ENCODE results near the gene IL1RAP. TPM values are rescaled to one million over a fixed set of nuclear protein-coding genes. Genes with fewer than 3 reads are reported as not detected.
A peak's percentile ranks its signal among the peaks of the same experiment; 100 is the strongest.
"Not testable (repeated sequence)": the region's sequence is repeated elsewhere in the genome, so short reads cannot be mapped to it uniquely, and the experiment has no call there.

Gene IL1RAP, protein sequence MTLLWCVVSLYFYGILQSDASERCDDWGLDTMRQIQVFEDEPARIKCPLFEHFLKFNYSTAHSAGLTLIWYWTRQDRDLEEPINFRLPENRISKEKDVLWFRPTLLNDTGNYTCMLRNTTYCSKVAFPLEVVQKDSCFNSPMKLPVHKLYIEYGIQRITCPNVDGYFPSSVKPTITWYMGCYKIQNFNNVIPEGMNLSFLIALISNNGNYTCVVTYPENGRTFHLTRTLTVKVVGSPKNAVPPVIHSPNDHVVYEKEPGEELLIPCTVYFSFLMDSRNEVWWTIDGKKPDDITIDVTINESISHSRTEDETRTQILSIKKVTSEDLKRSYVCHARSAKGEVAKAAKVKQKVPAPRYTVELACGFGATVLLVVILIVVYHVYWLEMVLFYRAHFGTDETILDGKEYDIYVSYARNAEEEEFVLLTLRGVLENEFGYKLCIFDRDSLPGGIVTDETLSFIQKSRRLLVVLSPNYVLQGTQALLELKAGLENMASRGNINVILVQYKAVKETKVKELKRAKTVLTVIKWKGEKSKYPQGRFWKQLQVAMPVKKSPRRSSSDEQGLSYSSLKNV
- total RNA-seq: 10 to 100 TPM; 19.5 to 28.8 TPM

DNA sequence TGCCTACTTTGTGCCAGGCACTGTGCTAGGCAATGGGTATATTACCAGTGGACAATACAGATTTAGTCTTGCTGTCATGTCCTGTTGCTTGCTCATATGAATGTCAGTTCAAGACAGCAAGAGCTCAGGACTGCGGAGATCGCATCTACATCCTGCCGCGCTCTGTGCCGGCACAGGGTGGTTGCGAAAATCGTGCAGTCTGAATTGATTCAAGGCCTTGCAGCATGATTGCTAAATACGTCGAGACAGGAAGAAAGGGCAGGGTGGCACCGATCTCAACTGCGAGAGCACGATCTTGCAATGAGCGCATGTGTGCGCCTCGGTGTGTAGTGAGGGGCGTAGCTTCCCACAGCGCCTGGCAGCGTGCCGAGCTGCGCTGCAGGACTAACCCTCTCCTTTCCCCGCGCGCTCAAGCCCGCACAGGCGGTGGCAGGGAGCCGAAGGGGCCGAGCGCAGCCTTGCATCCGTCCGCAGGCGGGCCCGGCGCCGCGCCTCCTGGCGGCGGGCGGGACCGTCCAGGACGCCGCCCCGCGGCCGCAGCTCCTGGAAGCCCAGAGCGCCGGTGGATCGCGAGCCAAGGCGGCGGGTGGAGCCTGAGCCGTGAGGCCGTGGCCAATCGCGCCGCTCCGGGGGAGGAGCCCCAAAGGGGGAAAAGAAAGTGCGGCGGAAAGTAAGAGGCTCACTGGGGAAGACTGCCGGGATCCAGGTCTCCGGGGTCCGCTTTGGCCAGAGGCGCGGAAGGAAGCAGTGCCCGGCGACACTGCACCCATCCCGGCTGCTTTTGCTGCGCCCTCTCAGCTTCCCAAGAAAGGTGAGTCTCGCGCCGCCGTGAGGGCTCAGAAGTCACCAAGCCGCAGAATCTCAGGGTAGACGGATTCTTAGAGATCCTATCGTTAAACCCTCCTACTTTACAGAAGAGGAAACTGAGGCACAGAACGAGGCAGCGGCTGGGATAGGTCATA is at the start of gene IL1RAP:
Gene IL1RAP, plus strand, starts transcription at position 677 of the 962 bp plus-strand sequence. CDS start 50,205 bp downstream, outside the sequence.
- H3K27ac Mint-ChIP-seq: peak within 1 kb of the TSS; percentile 71 to 91
- H3K36me3 Mint-ChIP-seq: peaks cover 6% of the 10 kb centered on the region
- H3K9me3 Mint-ChIP-seq: no peaks in the 10 kb centered on the region
- H3K4me1 Mint-ChIP-seq (ENCODE audit: low read depth in 2 of 2): peaks cover 35 to 43% of the 10 kb centered on the region in 2 donors
- ATAC-seq (peak; percentile 96 to 97), DNase-seq (ENCODE audit: low spot score) (peak; percentile 95)
- H3K4me3 Mint-ChIP-seq: peak within 1 kb of the TSS; percentile 85
- peaks cover 8 to 10% of the 10 kb centered on the region in 2 donors for H3K27me3 Mint-ChIP-seq

DNA sequence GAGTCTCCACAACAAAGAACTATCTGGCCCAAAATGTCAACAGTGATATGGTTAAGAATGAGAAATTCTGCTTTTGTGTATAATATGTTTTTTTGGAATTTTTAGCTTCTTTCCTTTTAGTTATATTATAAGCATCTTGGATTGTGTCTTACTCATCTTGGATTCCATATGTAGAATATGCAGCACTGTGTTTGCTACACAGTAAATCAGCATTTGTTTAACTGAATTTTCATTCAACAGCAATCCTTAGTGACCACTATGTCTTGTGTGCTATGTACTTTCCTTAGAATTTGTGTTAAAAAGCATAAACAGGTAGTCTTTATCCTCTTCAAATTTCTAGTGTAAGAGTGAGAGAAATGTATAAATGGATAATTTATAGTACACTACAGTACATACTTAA is 46.0 kb upstream of the IL1RAP start:
- H3K36me3 Mint-ChIP-seq: peaks cover 9% of the 10 kb centered on the region
- no peak overlapping the region for H3K27ac Mint-ChIP-seq
- H3K4me1 Mint-ChIP-seq (ENCODE audit: low read depth in 2 of 2): no peaks in the 10 kb centered on the region
- DNase-seq (ENCODE audit: low spot score) (no peak), ATAC-seq (no peak)
- H3K4me3 Mint-ChIP-seq: no peak overlapping the region
- no peaks in the 10 kb centered on the region for H3K9me3 Mint-ChIP-seq
- H3K27me3 Mint-ChIP-seq: peaks cover 3 to 23% of the 10 kb centered on the region in 2 donors

DNA sequence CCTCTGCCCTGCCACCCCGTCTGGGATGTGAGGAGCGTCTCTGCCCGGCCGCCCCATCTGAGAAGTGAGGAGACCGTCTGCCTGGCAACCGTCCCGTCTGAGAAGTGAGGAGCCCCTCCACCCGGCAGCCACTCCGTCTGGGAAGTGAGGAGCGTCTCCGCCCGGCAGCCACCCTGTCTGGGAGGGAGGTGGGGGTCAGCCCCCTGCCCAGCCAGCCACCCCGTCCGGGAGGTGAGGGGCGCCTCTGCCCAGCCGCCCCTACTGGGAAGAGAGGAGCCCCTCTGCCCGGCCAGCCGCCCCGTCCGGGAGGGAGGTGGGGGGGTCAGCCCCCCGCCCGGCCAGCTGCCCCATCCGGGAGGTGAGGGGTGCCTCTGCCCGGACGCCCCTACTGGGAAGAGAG is 40.6 kb upstream of the IL1RAP start:
- DNase-seq (ENCODE audit: low spot score); H3K27ac Mint-ChIP-seq; H3K4me1 Mint-ChIP-seq (ENCODE audit: low read depth in 2 of 2); H3K36me3 Mint-ChIP-seq; H3K4me3 Mint-ChIP-seq; H3K9me3 Mint-ChIP-seq; ATAC-seq: not testable (repeated sequence)
- peaks cover 2 to 31% of the 10 kb centered on the region in 2 donors for H3K27me3 Mint-ChIP-seq

DNA sequence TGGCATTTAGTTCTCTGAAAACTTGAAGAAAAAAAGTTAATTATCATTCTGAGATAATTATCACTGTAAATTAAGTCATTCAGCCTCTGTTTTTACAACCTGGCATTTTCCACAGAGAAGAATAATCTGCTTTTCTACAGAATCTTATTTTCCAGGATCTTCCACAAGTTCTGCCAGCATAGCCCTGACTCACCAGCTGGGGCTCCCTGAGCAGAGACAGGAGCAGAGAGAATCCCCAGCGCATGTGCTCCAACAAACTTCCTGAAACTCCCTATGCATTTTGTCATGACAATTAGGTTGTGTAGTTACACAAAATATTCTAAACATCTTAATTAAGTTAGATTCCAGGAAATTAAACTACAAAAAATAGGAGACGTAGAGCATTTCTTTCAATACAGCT is 32.1 kb upstream of the IL1RAP start:
- Mint-ChIP-seq H3K4me1 (ENCODE audit: low read depth in 2 of 2) (no peaks in the 10 kb centered on the region), H3K27ac (no peak overlapping the region), H3K9me3 (peaks cover 3% of the 10 kb centered on the region), H3K36me3 (no peaks in the 10 kb centered on the region), H3K4me3 (no peak overlapping the region), H3K27me3 (peaks cover 7 to 46% of the 10 kb centered on the region in 2 donors)
- DNase-seq (ENCODE audit: low spot score) (no peak), ATAC-seq (no peak)

DNA sequence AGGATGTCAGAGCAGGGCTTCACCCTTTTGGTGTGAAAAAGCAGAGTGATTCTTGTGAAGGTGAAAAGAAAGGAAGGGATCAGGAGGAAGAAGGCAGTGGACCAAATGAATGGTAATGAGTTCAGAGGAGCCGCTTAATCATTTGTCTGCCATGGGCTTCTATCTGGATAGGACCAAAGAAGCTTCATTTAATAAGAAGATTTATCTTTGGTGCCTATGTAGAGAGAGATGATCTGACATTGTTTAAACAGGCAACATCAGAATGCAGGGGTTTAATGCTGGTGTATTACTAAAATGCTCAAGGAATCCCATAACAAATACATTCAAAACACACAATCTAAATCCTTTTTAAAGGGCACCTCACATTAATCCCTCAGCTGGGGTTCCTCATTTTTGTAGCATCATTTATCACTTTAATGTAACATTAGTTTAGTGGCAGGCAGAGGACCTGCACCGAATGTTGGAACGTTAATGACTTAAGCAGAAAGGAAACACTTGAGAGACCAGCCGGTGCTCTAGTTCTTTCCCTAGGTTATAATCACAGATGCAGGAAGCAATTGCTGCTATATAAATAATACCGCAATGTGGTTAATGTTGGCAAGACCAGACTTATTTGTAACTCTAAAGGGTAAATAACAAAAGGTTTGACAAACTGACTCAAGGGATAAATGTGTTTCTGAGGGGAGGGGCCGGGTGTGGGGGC is 27.9 kb upstream of the IL1RAP start:
- H3K27ac Mint-ChIP-seq: no peak overlapping the region
- DNase-seq (ENCODE audit: low spot score) (no peak), ATAC-seq (no peak)
- no peaks in the 10 kb centered on the region for H3K4me1 Mint-ChIP-seq (ENCODE audit: low read depth in 2 of 2)
- H3K27me3 Mint-ChIP-seq: peaks cover 16 to 63% of the 10 kb centered on the region in 2 donors
- no peaks in the 10 kb centered on the region for H3K9me3 Mint-ChIP-seq
- no peak overlapping the region for H3K4me3 Mint-ChIP-seq
- no peaks in the 10 kb centered on the region for H3K36me3 Mint-ChIP-seq

DNA sequence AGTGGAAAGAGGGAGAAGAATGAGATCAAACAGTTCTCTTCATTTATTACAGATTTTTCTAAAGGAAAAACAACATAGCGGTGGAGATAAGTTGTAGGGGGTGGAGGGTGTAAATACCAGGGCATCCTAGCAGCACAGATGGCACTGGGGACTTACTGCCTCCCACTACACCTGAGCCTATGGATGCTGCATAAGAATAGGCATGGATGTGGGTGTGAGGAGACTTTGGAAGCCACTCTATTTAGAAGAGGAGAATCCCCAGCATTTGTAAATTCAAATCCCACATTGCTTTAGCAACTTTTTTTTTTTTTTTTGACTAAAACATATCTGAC is 27.4 kb upstream of the IL1RAP start:
- Mint-ChIP-seq H3K27me3 (peaks cover 16 to 67% of the 10 kb centered on the region in 2 donors), H3K4me1 (ENCODE audit: low read depth in 2 of 2) (no peaks in the 10 kb centered on the region)

DNA sequence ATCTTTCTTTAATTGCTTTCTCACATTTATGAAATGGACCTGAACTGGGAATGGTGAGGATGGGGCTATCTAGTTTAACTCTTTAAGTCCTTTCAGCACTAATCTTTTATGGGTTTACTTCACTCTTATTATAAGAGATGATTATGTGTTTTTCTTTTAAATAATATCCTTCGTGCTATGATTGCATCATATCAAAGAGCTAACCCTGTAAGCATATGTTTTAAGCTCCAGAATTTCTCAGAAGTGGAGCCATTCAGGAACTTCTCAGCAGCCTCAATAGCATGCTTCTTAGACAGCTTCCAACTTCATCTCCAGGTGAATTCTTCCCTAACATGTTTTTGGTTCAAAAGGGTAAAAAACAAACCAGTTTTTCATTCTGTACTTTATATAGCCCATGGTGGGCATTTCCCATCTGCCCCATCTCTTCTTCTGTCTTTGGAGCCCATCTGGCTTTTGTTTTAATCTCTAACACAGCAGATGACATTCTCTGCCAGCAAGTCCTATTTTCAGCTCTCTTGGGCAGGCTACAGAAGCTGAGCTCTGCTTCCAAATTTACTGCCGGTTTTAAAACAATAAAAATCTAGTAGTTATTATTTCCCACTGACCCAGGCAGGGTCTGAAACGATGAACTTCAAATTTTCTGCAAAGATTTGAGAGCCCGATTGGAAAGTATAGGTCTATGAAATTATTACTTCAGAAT is 26.8 kb upstream of the IL1RAP start:
- Mint-ChIP-seq H3K9me3 (no peaks in the 10 kb centered on the region), H3K27ac (no peak overlapping the region), H3K36me3 (no peaks in the 10 kb centered on the region), H3K4me1 (ENCODE audit: low read depth in 2 of 2) (no peaks in the 10 kb centered on the region), H3K27me3 (peaks cover 16 to 62% of the 10 kb centered on the region in 2 donors), H3K4me3 (no peak overlapping the region)
- no peak for DNase-seq (ENCODE audit: low spot score)
- ATAC-seq: no peak

More for the DNA sequence above, 27.4 kb upstream of the IL1RAP start:
- ATAC-seq (no peak), DNase-seq (ENCODE audit: low spot score) (no peak)
- Mint-ChIP-seq H3K36me3 (no peaks in the 10 kb centered on the region), H3K4me3 (no peak overlapping the region), H3K9me3 (no peaks in the 10 kb centered on the region), H3K27ac (no peak overlapping the region)

DNA sequence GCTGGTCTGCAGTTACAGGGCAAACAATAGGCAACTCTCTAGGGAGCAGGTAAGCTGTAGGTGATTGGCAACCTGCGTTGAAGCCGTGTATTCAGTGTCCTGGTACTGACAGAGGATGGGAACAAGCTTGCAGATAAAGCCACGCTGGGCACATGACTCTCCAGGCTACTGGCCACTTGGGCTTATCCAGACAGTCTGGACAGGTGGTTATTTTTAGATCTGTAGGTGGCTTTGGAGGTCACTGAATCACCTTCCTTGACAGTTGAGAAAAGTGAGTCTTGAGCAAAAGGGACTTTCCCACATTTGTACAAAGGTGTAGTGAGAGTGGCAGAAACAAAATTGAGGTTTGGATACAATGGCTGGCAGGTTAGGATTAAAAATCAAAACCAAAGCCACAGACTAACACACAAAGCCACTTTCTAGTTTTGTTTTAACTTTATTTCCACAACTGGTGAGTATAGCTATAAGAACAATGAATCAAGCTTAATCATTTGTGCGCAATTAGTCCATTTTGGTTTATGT is 22.3 kb upstream of the IL1RAP start:
- Mint-ChIP-seq H3K4me3 (no peak overlapping the region), H3K4me1 (ENCODE audit: low read depth in 2 of 2) (no peaks in the 10 kb centered on the region), H3K27ac (no peak overlapping the region), H3K27me3 (peaks cover 30 to 81% of the 10 kb centered on the region in 2 donors), H3K9me3 (no peaks in the 10 kb centered on the region), H3K36me3 (no peaks in the 10 kb centered on the region)
- ATAC-seq (peak; percentile 57 to 75), DNase-seq (ENCODE audit: low spot score) (no peak)

DNA sequence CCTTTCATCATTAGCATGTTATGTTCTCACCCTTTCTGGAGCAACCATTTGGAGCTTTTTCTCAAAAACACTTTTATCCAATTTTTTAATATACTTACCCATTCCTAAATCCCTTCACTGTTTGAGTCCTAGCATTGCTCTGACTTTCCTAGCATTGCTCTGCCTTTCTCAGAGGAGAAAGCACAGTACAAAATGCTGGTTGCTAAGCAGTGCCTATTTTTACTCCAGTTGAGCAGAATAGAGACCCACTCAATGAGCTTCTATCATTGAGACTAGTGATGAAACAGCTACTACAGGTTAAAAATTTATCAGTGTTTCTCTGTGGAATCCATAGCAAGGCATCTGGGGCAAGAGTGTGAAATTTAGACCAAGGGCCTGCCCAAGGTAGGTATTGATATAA is 21.8 kb upstream of the IL1RAP start:
- H3K27ac Mint-ChIP-seq: no peak overlapping the region
- no peaks in the 10 kb centered on the region for H3K36me3 Mint-ChIP-seq
- DNase-seq (ENCODE audit: low spot score) (no peak), ATAC-seq (no peak)
- H3K9me3 Mint-ChIP-seq: no peaks in the 10 kb centered on the region
- no peaks in the 10 kb centered on the region for H3K4me1 Mint-ChIP-seq (ENCODE audit: low read depth in 2 of 2)
- no peak overlapping the region for H3K4me3 Mint-ChIP-seq
- H3K27me3 Mint-ChIP-seq: peaks cover 33 to 81% of the 10 kb centered on the region in 2 donors

DNA sequence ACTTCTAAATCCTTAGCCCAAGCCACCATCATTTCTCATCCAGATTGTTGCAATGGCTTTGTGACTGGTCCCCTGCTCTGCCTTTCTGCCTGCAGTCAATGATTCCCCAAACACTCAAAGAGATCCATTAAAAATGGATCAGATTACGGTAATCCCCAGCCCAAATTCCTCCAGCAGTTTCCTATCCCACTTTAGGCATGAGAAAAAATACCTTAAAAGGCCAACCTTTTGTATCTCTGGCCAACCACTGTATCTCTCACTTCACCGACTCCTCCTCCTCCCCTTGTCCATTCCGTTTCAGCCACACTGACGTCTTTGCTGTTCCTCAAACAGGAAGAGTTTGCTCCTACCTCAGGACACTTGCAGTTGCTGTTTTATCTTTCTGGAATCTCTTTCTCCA is 20.9 kb upstream of the IL1RAP start:
- H3K4me3 Mint-ChIP-seq: no peak overlapping the region
- peaks cover 33 to 86% of the 10 kb centered on the region in 2 donors for H3K27me3 Mint-ChIP-seq
- ATAC-seq (no peak), DNase-seq (ENCODE audit: low spot score) (no peak)
- no peak overlapping the region for H3K27ac Mint-ChIP-seq
- H3K36me3 Mint-ChIP-seq: no peaks in the 10 kb centered on the region
- no peaks in the 10 kb centered on the region for H3K9me3 Mint-ChIP-seq
- H3K4me1 Mint-ChIP-seq (ENCODE audit: low read depth in 2 of 2): no peaks in the 10 kb centered on the region

DNA sequence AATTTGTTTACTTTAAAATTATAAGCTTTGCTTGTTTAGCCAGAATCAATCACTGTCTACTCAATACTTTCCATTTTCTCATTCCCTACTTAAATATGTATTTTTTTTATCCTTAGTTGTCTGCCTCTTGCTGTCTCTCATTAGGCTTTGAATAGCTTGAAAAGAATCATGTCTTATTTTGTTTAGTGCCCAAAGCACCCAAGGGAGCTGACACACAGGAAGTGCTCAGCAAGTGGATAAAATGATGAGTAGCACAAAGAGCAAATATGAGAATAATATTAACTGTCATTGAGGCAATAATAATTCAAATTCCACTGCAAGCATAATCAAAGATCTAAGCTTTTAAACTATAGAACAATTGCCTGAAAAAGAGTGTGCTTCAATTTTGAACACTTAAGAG is 19.0 kb upstream of the IL1RAP start:
- no peak for DNase-seq (ENCODE audit: low spot score)
- no peaks in the 10 kb centered on the region for H3K36me3 Mint-ChIP-seq
- no peak for ATAC-seq
- no peak overlapping the region for H3K4me3 Mint-ChIP-seq
- no peaks in the 10 kb centered on the region for H3K9me3 Mint-ChIP-seq
- H3K27ac Mint-ChIP-seq: no peak overlapping the region
- peaks cover 27 to 82% of the 10 kb centered on the region in 2 donors for H3K27me3 Mint-ChIP-seq
- no peaks in the 10 kb centered on the region for H3K4me1 Mint-ChIP-seq (ENCODE audit: low read depth in 2 of 2)

DNA sequence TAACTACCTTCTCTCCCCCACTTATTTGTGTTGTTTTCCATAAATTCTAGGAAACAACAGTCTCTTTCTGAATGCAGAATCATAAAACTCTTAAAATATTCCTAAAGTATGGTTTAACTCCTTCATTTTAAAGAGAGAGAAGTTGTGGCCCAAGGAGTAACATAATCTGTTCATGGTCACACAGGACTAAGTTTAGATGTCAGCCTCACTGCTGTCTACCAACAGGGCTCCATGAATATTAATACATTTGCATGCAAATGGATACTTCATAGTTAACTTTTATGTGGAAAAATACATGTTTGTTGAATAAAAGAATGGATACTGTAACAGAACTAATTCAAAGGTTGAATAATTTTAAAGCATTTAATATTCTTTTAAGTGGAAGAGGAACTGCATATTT is 18.5 kb upstream of the IL1RAP start:
- DNase-seq (ENCODE audit: low spot score) (no peak), ATAC-seq (no peak)
- Mint-ChIP-seq H3K36me3 (no peaks in the 10 kb centered on the region), H3K4me3 (no peak overlapping the region), H3K9me3 (no peaks in the 10 kb centered on the region), H3K27ac (no peak overlapping the region), H3K4me1 (ENCODE audit: low read depth in 2 of 2) (no peaks in the 10 kb centered on the region), H3K27me3 (peaks cover 27 to 83% of the 10 kb centered on the region in 2 donors)

DNA sequence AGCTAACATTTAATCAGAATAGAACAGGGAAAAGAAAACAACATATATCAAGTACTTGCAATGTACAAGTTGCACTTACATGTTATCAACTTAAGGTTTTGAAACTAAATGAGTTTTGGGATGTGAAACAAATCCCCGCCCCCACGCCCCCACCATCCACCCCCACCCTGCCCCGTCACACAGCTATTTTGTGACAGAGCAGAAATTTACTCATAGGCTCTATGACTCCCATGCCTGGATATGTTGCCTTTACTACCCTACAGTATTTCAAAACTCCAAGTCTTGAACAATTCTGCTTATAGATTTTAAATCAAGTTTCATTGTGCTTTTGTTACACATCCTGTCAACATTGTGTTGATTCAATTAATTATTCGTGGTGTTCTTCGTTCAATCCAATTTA is 18.1 kb upstream of the IL1RAP start:
- DNase-seq (ENCODE audit: low spot score): no peak
- ATAC-seq: no peak
- Mint-ChIP-seq H3K36me3 (no peaks in the 10 kb centered on the region), H3K9me3 (no peaks in the 10 kb centered on the region), H3K4me3 (no peak overlapping the region), H3K27ac (no peak overlapping the region), H3K27me3 (peaks cover 31 to 83% of the 10 kb centered on the region in 2 donors), H3K4me1 (ENCODE audit: low read depth in 2 of 2) (no peaks in the 10 kb centered on the region)

All from natural killer cell treated with Interleukin-12 subunit alpha and Interleukin-12 subunit beta and Interleukin-15 and Interleukin-18, amount 100 ng/mL, for 72 hours (primary cell).